HG02884 (cell line): Measurements from ENCODE around the gene EZR.

Experiments used
- ATAC-seq: cut with Tn5 transposase; IDR thresholded peaks from one replicate; pipeline ENCODE4 v1.9.1; 2021; ENCODE audit warnings: mild to moderate bottlenecking, moderate library complexity; ENCODE audit not compliant: unreplicated experiment

Gene EZR

DNA sequence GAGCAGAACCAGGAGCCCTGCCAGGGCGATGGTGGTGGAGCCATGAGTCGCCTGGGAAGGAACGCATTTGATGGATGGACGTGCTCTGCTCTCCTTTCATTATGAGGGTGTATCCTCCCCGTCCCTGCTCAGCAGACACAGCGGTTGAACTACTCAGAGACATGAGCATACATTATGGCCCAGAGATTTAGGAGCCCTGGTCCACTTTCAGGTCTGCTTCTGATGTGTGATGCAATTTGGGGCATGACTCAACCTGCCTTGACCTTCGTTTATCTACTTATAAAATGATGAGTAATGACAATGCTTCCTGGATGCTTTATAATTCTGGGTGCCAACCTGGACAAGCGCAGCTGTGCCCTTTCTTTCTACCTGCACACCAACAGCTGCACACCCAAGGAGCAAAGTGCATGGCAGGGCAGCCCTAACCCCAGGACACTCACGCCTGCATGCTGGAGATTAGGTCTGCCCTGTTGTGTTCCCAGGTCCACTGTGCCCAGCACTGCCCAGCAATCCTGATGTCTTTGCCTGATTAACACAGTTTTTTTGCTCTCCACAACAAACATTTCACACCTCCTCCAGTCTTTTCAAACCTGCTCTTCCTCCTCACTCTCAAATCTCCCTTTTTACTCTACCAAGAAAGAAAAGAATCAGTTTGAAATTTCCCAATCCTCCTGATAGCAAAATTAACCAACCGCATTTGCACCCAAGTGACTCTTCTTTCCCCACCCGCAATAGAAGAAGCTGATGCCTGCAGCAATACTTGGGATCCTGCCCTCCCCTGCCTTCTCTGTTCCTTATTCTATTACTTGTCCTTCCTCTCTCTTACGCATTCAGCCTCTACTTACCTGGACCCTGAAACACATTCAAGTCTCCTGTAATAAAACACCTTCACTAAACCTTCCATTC, 81.2 kb downstream of the EZR start:
- no peak for ATAC-seq

DNA sequence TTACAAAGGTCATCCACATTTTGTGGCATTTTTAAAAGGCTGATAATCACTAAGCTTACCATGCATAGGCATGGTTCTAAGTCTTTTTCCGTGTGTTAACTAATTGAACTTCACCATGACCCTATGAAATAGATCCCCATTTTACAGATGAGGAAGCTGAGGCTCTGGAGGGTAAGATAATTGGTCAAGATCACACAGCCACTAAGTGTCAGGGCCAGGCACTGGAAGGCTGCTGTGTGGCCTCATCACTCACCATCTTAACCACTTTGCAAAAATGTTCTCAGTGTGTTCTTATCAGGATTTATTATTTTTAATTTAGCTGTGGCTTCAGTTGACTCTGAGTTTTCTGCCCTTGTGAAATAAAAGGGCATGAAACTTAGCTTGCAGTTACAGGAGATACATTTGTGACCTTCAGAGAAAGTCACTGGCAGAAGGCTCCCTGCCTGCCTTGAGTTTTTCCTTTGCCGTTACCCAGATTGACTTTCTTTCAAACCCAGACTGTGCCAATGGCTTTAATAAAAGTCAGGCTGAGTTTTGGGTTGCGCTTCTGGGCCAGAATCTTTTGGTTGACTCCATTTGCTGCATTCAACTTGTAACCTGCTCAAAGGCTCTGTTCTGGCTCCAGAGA, 82.0 kb downstream of the EZR start:
- no peak for ATAC-seq

DNA sequence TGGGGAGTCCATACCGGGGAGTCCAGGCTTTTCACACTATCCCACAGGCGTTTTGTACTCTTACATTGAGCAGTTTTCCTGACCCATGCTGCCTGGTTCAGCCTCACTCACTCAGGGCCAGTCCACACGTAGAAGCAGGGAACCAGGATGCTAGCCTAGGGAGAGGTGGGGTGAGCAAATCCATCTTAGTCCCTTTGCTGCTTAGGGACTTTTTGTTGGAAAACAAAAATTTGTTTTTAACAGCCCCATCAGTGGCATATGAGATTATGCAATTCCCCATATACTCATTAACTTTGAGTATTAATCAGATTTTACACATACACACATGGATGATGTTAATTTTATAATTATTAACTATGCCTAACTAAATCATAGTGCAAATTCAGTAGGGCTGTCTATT, 84.2 kb downstream of the EZR start:
- ATAC-seq: no peak

DNA sequence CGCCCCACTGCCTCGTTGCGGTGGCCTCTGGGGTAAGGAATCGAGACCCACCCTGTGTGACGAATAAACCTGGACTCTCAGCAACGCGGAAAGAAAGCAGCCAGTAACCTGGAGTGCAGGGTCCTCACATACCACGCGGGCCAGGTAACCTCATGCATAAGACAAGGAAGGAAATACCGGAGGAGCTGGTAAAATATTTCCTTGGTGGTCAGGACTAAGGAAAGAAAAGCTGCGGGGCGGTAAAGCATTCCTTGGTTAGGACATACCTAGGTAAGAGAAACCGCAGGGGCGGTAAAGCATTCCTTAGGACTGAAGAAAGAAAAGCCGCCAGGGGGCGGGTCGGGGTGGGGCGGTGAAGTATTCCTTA, 88.6 kb downstream of the EZR start:
- ATAC-seq: no peak

DNA sequence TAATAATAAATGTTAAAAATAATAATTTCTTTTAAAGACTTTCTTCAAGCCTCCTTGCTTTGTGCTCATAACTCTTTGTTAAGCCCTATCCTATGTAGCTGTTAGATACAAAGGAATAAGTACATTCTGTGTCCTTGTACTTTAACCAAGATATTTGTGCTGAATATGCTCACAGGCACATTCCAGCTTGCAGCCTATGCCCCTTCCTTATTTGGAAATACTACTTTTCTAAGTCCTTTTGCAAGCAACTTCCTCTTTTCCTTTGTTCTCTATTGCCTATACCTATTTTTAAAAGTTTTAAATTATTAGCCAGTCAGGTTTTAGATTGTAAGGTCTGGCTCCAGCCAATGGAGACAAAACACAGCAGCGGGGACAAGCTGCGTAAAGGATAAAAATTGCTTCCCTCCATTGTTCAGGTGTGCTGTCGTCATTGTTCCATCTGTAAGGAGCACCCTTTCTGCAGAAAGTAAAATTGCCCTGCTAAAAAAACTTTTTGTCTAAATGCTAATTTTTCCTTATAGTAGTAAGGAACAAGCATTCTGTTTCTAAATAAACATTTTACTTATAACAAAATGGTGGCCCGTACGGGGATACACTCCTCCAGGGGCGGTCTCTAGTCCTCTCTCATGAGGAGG, 89.1 kb downstream of the EZR start:
- no peak for ATAC-seq

DNA sequence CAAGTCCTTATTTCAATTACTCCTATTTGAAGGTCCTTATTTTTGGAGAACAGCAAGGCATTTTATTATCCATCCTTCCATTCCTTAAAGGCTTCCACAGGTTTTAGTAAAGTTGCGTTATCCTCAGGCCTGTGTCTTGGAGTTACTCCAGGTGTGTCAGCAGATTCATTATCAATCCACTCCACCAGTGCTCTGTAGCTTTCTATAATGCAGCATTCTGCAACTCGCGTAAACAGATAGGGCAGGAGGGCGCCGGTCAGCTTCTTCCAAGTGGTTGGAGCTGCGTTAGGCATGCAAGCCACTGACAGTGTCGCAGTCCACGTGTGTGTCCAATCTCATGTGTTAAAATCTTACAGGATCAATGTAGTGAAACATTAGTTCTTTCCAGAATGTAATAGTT, 93.5 kb downstream of the EZR start:
- no peak for ATAC-seq

DNA sequence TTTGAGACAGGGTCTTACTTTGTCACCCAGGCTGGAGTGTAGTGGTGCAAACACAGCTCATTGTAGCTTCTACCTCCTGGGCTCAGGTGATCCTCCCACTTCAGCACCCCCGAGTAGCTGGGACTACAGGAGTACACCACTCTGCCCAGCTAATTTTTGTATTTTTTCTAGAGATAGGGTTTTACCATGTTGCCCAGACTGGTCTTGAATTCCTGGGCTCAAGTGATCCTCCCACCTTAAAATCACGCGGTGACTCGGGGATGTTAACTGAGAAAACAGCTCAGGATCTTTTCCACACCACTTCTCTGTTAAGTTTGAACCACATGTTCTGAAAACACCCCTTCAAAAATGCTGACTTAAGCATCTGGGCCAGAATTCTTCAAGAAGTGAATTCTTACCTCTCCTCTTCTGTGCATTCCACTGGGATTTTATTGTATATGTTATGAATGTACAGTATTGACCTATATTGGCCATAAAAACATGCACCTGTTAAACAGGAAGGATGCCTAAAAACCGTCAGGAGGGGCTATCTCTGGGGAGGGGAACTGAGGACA, 96.9 kb downstream of the EZR start:
- no peak for ATAC-seq

DNA sequence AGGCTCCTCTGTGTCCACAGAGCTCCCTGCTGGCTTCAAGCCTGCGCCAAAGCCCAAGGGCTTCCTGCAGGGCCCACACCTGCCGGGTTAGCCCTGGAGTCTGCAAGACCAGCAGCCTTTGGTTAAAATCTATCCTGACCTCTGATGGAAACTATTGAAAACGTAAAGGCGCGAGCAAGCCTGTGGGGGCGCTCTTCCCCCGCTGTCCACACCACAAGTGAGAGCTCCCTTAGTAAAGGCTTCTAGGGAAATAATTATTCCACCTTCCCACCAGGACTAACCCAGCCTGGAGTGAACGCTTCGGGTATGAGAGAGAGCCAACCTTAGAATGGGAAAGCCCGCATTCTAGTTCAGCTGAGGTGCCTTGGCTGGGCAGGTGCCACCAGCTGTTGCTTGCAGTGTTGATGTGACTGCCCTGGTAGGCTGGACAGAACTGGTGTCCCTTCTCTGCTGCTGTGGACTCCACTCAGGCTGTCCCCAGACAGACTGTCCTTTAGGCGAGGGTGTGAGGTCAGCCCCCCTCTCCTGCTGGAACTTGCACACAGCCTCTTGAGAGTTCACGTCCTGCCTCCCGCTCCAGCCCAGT, 100.6 kb downstream of the EZR start:
- no peak for ATAC-seq

DNA sequence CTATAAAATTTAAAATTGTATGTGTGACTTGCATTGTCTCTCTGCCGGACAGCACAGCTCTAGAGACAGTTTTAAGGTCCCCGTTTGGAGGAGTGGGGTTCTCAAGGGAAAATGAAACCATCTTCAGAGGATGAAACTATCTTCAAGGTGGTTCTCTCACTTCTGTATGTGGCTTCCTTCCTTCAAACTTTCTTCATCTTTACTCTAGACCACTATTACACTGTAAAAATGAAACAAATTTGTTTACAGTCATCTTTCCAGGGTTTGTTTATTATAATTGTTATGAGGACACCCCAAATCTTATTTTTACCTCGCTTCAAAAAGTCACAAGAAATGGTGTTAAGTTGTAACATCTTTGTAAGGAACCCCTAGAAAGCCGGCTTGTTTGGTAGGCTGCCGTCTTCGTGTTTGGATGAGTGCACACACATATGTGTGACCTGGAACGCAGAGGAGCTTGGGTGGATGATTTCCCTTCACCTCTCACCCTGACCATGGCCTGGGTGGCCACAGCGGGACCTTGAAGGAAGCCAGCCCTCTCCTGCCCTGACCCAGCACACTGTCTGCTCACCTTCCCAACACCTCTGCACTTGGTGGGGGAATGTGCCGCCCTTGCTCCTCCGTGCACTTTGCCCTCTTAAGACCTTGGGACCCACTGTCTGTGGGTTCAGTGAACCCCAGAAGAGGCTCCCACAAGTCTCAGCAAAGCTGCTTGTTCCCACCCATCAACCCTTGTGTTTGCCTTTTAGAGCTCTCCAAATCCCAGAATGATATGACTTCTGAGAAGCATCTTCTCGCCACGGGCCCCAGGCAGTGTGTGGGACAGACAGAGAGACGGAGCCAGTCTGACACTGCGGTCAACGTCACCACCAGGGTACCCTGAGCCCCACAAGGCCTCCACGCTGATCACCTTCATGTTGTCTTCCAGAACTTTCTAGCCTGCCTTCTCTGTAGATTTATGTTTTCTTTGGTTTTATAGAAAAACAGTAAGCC, 101.5 kb downstream of the EZR start:
- ATAC-seq: peak; percentile 67
